Measurements from ENCODE around the gene ADGRD1. TPM values are rescaled to one million over a fixed set of nuclear protein-coding genes. Genes with fewer than 3 reads are reported as not detected.

ADGRD1 gene
- total and polyA plus RNA-seq, 2 of the 8 experiments (the other 6 are each of a cell fraction or from before 2014, with no cell fraction given), result 0.36 to 0.48 TPM

- H2AFZ ChIP-seq (ENCODE audit: low read length), result no peak overlapping the region
- no peak overlapping the region for H2BK12ac ChIP-seq (ENCODE audit: low read depth, low read length)
- no peak overlapping the region for H3K14ac ChIP-seq (ENCODE audit: insufficient read length)
- H3K9me3 ChIP-seq (ENCODE audit: insufficient read depth in 2 of 2, low read depth in 1 of 2, low read length in 1 of 2), result no peaks in the 10 kb centered on the region
- H3K23me2 ChIP-seq (ENCODE audit: low read depth, low read length), result no peaks in the 10 kb centered on the region
- H3K56ac ChIP-seq (replicated peaks; ENCODE audit: insufficient read length, low read depth, low read length), result no peak overlapping the region
- no peaks in the 10 kb centered on the region for H3K36me3 ChIP-seq (ENCODE audit: control insufficient read depth in 2 of 4, insufficient read depth in 4 of 4, low read length in 3 of 4)
- no peak overlapping the region for H4K91ac ChIP-seq (replicated peaks; ENCODE audit: insufficient read length, low read length)
- 83% methylated on average over 20 of the region's 21 CpGs; no CpG with 5 or more reads in 1 of the 2 experiments for WGBS, 2 experiments (ENCODE audit: extremely low coverage in 1 of 2, insufficient coverage in 1 of 2, insufficient read length in 1 of 2, insufficient replicate concordance in 2 of 2, low coverage in 1 of 2, low lambda C conversion rate in 2 of 2, missing lambda C conversion rate in 1 of 2)
- TF ChIP-seq TAF7 (optimal IDR thresholded peaks at IDR 0.05; ENCODE audit: borderline replicate concordance, low read depth, low read length) (no peak), SIX5 (IDR thresholded peaks at IDR 0.05; ENCODE audit: low read depth, low read length) (no peak), ATF2 (IDR thresholded peaks at IDR 0.05; ENCODE audit: low read length) (no peak), FOSL1 (IDR thresholded peaks at IDR 0.05; ENCODE audit: insufficient read depth, low read depth, low read length) (no peak), PHF8 (conservative IDR thresholded peaks at IDR 0.05; ENCODE audit: low read depth, low read length) (no peak), EGR1 (IDR thresholded peaks at IDR 0.05; ENCODE audit: borderline replicate concordance, low read depth, low read length) (no peak), KDM1A (IDR thresholded peaks at IDR 0.05; ENCODE audit: borderline replicate concordance, low read length) (no peak)
- H2BK120ac ChIP-seq (replicated peaks; ENCODE audit: low read depth, low read length), result no peak overlapping the region
- H2AK5ac ChIP-seq (ENCODE audit: low read depth, low read length), result no peak overlapping the region
- no peaks in the 10 kb centered on the region for H3K79me2 ChIP-seq (ENCODE audit: control insufficient read depth in 1 of 2, insufficient read depth in 2 of 2, low read length in 2 of 2)
- H3K79me1 ChIP-seq (ENCODE audit: low read depth, low read length), result no peaks in the 10 kb centered on the region
- FAIRE-seq (no peak), DNase-seq (ENCODE audit: low read depth in 1 of 2, low spot score in 2 of 2) (no peak)
- H2BK15ac ChIP-seq (ENCODE audit: low read length), result no peak overlapping the region
- no peak overlapping the region for H3K4ac ChIP-seq (replicated peaks; ENCODE audit: insufficient read length, low read depth, low read length)
- no peaks in the 10 kb centered on the region; a peak in 1 of 7 replicates for H3K27me3 ChIP-seq (replicated peaks in 1 of 4; ENCODE audit: control insufficient read depth in 3 of 4, extremely low read depth in 1 of 4, insufficient read depth in 3 of 4, low read length in 3 of 4)
- H3K18ac ChIP-seq (ENCODE audit: extremely low read depth, low read length), result no peak overlapping the region
- H3K9ac ChIP-seq (replicated peaks in 1 of 4; ENCODE audit: extremely low read depth in 1 of 4, low read depth in 3 of 4, low read length in 3 of 4), result no peak overlapping the region
- no peak overlapping the region for H4K8ac ChIP-seq (ENCODE audit: extremely low read depth, insufficient read depth, low read length)
- no peak overlapping the region for H3K23ac ChIP-seq (ENCODE audit: insufficient read length)
- no peak overlapping the region for H4K5ac ChIP-seq (ENCODE audit: insufficient read length, low read depth, low read length)
- H3K4me2 ChIP-seq (ENCODE audit: insufficient read depth in 1 of 2, low read depth in 2 of 2, low read length in 2 of 2), result no peak overlapping the region
- H3K27ac ChIP-seq (ENCODE audit: low read depth, low read length), result no peak overlapping the region
- no peak overlapping the region for H2BK5ac ChIP-seq (ENCODE audit: low read depth, low read length)
- no peaks in the 10 kb centered on the region for H4K20me1 ChIP-seq (replicated peaks in 1 of 2; ENCODE audit: control insufficient read depth in 1 of 2, insufficient read depth in 2 of 2, low read length in 2 of 2)
- H3K4me3 ChIP-seq (ENCODE audit: extremely low read depth in 1 of 4, insufficient read depth in 2 of 4, low read depth in 3 of 4, low read length in 4 of 4), result no peak overlapping the region
- no peak overlapping the region for H2BK20ac ChIP-seq (ENCODE audit: low read length)
- POLR2A ChIA-PET (ENCODE audit: partially characterized antibody), result no interaction called here
- no peaks in the 10 kb centered on the region for H3K4me1 ChIP-seq (replicated peaks in 1 of 4; ENCODE audit: control insufficient read depth in 3 of 4, insufficient read depth in 4 of 4, low read length in 3 of 4)
- CTCF ChIA-PET (ENCODE audit: partially characterized antibody), result interaction anchor here (0.6 to 2.1 kb wide), 7 partner anchors 8 to 251 kb away, joined by 3 to 6 read pairs (median 3); no protein-coding TSS in a partner anchor
Measured at GRCh38 chr12:131092901-131093603, 139.3 kb downstream of the ADGRD1 start.

All from H1 (cell line).